HG03159 (cell line): ENCODE measurements around the gene FBXW12.

Experiments
- ATAC-seq: cut with Tn5 transposase; IDR thresholded peaks from one replicate; pipeline ENCODE4 v1.9.1; 2021; ENCODE audit warnings: mild to moderate bottlenecking, moderate library complexity; ENCODE audit not compliant: unreplicated experiment

The FBXW12 gene

DNA sequence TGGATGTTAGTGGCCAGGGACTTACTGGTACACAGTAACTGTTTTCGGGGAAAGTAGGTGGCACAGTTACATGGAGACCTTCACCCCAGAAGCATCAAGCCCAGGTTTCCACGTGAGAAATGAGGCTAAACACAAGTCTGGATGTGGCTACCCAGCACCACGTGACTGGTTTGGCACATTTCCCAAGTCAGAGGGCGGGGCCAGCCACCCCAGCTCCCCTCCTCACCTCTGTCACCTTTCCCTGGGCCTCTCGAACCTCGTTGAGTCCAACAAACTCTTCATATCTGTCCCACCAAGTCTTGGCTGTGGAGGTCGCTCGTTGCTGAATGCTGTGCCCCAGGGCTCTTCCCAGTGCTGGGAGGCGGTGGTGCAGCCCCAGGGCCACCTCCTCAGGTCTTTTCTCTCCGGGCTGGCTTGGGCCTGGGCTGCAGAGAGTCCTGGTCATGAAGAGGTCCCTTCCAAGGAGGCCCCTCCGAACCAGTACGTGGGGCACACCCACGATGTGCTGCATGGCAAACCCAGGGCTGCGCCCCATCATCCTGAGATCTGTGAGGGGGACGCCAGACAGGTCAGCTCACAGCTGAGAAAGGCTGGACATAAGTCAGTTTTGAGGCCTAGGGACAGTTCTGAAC, 62.7 kb downstream of the FBXW12 start:
- no peak for ATAC-seq

DNA sequence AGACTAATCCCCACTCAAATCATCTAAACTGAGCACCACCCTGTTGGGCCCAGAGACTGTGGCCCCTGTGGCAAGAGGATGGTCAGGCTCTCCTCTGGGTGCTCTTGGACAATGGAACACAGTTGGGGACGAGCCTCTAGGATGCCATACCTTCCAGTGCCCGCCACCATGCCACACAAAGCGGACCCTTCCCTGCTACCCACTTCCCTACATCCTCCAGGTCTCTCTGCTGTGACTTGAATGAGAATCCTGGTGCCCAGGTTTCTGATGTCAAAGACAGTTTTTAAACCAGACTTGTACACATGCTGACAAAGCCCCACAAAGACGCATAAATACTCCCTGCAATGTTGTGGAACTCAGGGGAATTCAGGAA, 63.2 kb downstream of the FBXW12 start:
- no peak for ATAC-seq

DNA sequence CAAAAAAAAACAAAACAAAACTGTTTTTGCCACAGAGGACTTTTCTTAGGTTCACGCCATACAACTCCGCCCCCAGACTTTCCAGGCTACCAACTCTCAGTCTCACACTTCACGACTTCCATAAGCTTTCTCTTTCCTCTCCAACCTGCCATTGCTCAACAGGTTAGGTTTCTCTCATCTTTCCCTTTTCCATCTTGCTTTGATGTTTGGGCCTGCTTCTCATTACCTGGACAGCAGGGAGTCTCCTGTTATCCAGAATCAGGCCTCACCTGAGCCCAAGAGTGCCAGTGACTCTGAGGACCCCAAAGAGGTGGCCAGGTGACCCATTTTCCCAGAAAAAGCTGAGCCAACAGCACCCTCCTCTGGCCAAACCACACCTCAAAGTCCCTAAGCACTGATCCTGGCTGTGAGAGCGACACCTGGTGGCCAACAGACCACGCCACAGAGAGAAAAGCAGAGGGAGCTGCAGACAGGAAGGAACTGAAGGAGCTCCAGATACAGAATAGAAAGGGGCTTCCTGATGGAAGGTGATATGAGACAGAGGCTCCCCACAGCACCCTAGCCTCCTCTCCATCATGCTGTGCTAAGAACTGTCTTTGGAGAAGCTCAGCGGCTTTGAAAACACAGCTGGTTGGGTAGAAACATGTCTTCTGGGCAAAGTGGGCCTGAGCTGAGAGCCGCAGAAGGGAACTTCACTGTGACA, 63.9 kb downstream of the FBXW12 start:
- no peak for ATAC-seq

DNA sequence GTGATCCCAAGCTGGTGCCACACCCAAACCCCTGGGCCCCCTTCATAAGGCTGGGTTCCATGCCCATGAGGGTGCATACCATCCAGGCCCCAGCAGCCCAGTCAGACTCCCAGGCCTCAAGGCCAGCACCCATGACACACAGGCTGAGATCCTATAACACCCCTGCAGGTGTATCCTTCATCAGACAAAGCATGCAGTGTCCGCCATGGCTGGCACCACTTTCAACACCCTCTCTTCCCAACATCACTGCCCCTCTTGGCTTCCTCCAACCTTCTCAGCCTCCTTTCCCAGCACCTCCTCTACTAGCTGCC, 64.4 kb downstream of the FBXW12 start:
- ATAC-seq = no peak

DNA sequence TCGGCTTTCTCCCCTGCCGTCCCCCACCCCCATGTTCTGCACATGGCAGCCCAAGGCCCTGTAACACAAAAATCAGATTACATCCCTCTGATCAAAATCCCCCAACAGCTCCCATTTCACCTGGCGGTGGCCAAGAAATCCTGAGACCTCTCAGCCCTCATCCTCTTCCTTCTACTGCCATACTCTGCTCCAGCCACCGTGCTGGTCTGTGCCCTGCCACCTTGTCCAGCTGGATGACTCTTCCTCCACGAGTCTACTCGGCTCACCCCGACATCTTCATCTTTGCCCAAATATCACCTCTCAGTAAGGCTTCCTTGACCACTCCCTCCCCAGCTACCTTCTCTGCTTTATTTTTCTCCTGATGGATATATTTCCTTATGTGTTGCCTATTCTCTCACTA, 64.8 kb downstream of the FBXW12 start:
- ATAC-seq = no peak

DNA sequence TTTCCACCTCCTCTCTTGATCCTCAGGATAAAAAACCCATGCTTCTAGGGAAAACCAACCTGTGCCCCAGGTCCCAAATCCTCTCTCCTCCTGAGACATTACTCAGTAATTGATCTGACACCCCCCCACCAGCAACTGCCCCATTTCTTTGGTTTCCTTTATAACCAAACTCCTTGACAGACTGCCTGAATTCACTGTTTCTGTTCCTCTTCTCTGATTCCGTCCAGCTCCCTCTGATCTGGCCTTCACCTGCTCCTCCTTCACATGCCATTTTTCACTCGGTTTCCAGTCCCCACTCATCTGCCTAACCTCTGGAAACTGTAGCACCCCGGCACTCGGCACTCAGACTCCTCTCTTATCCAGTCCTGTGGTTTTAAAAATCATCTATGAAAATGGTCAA, 65.8 kb downstream of the FBXW12 start:
- no peak for ATAC-seq

DNA sequence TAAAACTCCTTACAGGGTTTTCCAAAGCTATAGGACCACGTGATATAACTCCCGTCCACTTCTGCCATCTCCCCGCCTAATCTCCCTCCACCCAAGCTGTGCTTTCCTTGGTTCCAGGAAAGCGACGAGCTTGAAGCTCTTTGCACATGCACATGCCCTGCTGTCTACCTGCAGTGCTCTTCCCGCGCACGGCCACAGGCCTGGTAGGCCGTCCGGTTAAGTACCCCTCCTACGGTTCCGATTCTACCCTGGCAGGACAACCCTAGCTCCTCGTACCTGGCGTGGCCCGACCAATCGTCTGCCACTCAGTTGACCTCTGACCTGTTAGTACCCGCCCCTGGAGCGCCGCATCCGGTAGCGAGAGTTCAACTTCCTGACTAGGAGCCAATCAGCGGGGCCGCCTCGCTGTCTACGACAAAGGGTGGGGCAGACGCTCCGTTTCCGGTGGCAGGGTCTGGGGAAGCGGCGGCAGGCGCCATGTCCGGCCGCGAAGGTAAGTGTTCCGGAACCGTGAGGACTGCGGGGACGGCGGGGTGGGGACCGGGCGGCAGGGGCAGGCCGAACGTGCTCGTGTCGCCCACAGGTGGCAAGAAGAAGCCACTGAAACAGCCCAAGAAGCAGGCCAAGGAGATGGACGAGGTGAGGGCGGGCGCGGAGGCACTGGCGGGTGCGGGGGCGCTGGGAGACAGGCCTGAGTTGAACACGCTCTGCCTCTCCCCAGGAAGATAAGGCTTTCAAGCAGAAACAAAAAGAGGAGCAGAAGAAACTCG, 68.0 kb downstream of the FBXW12 start, which contains the start of the genes CCDC51 and TMA7:
TSS of gene CCDC51 (minus strand) at position 300 of the 770 bp plus-strand sequence. CDS start 4,991 bp downstream, outside the sequence.
TSS of gene TMA7 (plus strand) at position 438 of the 770 bp plus-strand sequence. CDS start at position 478, 40 bp downstream.
- peak; percentile 96 for ATAC-seq

DNA sequence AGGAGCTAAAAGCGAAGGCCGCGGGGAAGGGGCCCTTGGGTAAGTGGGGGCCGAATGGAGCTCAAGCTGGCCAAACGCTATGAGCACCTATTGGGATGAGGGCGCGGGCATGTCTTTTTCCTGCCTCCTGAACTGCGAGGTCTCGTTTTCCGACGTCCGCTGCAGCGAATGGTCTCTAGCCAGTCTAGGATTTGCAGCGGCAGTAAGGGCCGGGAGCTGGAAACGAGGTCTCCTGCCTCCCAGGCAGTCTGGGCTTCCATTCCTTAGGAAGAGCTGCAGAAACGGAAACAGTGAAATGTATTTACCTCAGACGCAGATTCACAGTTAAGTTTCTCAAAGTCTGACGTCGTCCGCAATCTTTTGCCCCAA, 68.6 kb downstream of the FBXW12 start:
- ATAC-seq = no peak

DNA sequence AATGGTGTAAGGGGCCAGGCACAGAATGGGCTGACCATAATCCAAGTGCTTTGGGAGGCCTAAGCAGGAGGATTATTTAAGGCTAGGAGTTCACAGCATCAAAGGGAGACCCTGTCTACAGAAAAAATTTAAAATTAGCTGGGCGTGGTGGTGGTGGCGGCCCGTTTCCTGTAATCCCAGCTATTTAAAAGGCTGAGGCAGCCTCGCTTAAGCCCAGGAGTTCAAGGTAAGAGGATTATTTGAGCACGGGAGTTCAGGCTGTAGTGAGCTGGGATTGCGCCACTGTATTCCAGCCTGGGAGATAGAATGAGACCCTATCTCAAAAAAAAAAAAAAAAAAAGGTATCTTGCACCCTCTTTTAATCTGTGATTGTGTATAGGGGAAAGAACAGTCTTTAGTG, 69.9 kb downstream of the FBXW12 start:
- no peak for ATAC-seq
